Measurements from ENCODE around the gene TSBP1. TPM values are rescaled to one million over a fixed set of nuclear protein-coding genes. Genes with fewer than 3 reads are reported as not detected.

The TSBP1 gene
- total and polyA plus RNA-seq, 4 experiments from 2014 or later: not detected

GRCh38 chr6:32406857-32407256 lies 35.2 kb upstream of the TSBP1 start, which contains the start of gene BTNL2:
Gene BTNL2 (minus strand): TSS chr6:32407181. CDS start chr6:32407123, 58 bp downstream.
- Histone ChIP-seq H3K36me3 (ENCODE audit: insufficient read depth, low read length) (no peaks in the 10 kb centered on the region), H3K4me1 (ENCODE audit: insufficient read depth, low read length) (no peaks in the 10 kb centered on the region), H3K4me3 (ENCODE audit: low read length in 2 of 2) (no peak within 1 kb of the TSS), H3K27ac (ENCODE audit: low read depth, low read length) (no peak within 1 kb of the TSS), H3K9me3 (ENCODE audit: control insufficient read depth in 1 of 2, low read length in 2 of 2) (no peaks in the 10 kb centered on the region), H3K27me3 (ENCODE audit: insufficient read depth, low read length) (peaks cover 12% of the 10 kb centered on the region)
- ChIA-PET POLR2A (ENCODE audit: partially characterized antibody) (no interaction called here), CTCF (ENCODE audit: partially characterized antibody) (no interaction called here)
- no peak within 1 kb of the TSS for H3K4me3 Mint-ChIP-seq
- no peaks in the 10 kb centered on the region for H3K9me3 Mint-ChIP-seq
- intact Hi-C loops (cut with micrococcal nuclease): no loop called here
- H3K27ac Mint-ChIP-seq: no peak within 1 kb of the TSS
- H3K36me3 Mint-ChIP-seq: no peaks in the 10 kb centered on the region
- DNase-seq: no peak
- H3K27me3 Mint-ChIP-seq: peaks cover 31 to 44% of the 10 kb centered on the region in 2 donors
- H3K4me1 Mint-ChIP-seq: no peaks in the 10 kb centered on the region

GRCh38 chr6:32406197-32406596 lies 34.5 kb upstream of the TSBP1 start:
- no peak overlapping the region for H3K4me3 ChIP-seq (ENCODE audit: low read length in 2 of 2)
- no peak overlapping the region for H3K27ac ChIP-seq (ENCODE audit: low read depth, low read length)
- H3K4me1 Mint-ChIP-seq: no peaks in the 10 kb centered on the region
- CTCF ChIA-PET (ENCODE audit: partially characterized antibody): no interaction called here
- no peaks in the 10 kb centered on the region for H3K4me1 ChIP-seq (ENCODE audit: insufficient read depth, low read length)
- no peaks in the 10 kb centered on the region for H3K9me3 ChIP-seq (ENCODE audit: control insufficient read depth in 1 of 2, low read length in 2 of 2)
- H3K27me3 Mint-ChIP-seq: peaks cover 34 to 45% of the 10 kb centered on the region in 2 donors
- no peak overlapping the region for H3K27ac Mint-ChIP-seq
- no peaks in the 10 kb centered on the region for H3K36me3 ChIP-seq (ENCODE audit: insufficient read depth, low read length)
- DNase-seq: no peak
- H3K27me3 ChIP-seq (ENCODE audit: insufficient read depth, low read length): peaks cover 12% of the 10 kb centered on the region
- POLR2A ChIA-PET (ENCODE audit: partially characterized antibody): no interaction called here
- intact Hi-C loops (cut with micrococcal nuclease): no loop called here
- no peaks in the 10 kb centered on the region for H3K36me3 Mint-ChIP-seq
- no peak overlapping the region for H3K4me3 Mint-ChIP-seq
- peaks cover 0 to 3% (median 0%) of the 10 kb centered on the region in 8 donors for H3K9me3 Mint-ChIP-seq

- Mint-ChIP-seq H3K27ac (no peak overlapping the region), H3K9me3 (peaks cover 0 to 4% (median 0%) of the 10 kb centered on the region in 8 donors), H3K4me3 (no peak overlapping the region), H3K27me3 (peaks cover 30 to 45% of the 10 kb centered on the region in 2 donors), H3K4me1 (no peaks in the 10 kb centered on the region), H3K36me3 (no peaks in the 10 kb centered on the region)
- intact Hi-C loops (cut with micrococcal nuclease): no loop called here
- DNase-seq: no peak
- H3K4me3 ChIP-seq (ENCODE audit: low read length in 2 of 2): no peak overlapping the region
- H3K27me3 ChIP-seq (ENCODE audit: insufficient read depth, low read length): peaks cover 12% of the 10 kb centered on the region
- no peaks in the 10 kb centered on the region for H3K36me3 ChIP-seq (ENCODE audit: insufficient read depth, low read length)
- no peaks in the 10 kb centered on the region for H3K4me1 ChIP-seq (ENCODE audit: insufficient read depth, low read length)
- POLR2A ChIA-PET (ENCODE audit: partially characterized antibody): no interaction called here
- H3K9me3 ChIP-seq (ENCODE audit: control insufficient read depth in 1 of 2, low read length in 2 of 2): no peaks in the 10 kb centered on the region
- no peak overlapping the region for H3K27ac ChIP-seq (ENCODE audit: low read depth, low read length)
- CTCF ChIA-PET (ENCODE audit: partially characterized antibody): interaction anchor here (0.9 to 5.4 kb wide), 3 partner anchors 8 to 381 kb away, joined by 3 to 41 read pairs (median 8); no protein-coding TSS in a partner anchor
Observed at GRCh38 chr6:32405656-32406055, 34.0 kb upstream of the TSBP1 start.

GRCh38 chr6:32402812-32403211 lies 31.1 kb upstream of the TSBP1 start:
- H3K9me3 Mint-ChIP-seq: peaks cover 0 to 4% (median 0%) of the 10 kb centered on the region in 8 donors
- Histone ChIP-seq H3K27me3 (ENCODE audit: insufficient read depth, low read length) (peaks cover 11% of the 10 kb centered on the region), H3K9me3 (ENCODE audit: control insufficient read depth in 1 of 2, low read length in 2 of 2) (no peaks in the 10 kb centered on the region), H3K4me3 (ENCODE audit: low read length in 2 of 2) (no peak overlapping the region), H3K27ac (ENCODE audit: low read depth, low read length) (no peak overlapping the region), H3K36me3 (ENCODE audit: insufficient read depth, low read length) (no peaks in the 10 kb centered on the region), H3K4me1 (ENCODE audit: insufficient read depth, low read length) (no peaks in the 10 kb centered on the region)
- intact Hi-C loops (cut with micrococcal nuclease): no loop called here
- no peaks in the 10 kb centered on the region for H3K4me1 Mint-ChIP-seq
- CTCF ChIA-PET (ENCODE audit: partially characterized antibody): interaction anchor here (5.4 kb wide), 1 partner anchor 11 kb away, joined by 41 read pairs; no protein-coding TSS in a partner anchor
- DNase-seq: no peak
- POLR2A ChIA-PET (ENCODE audit: partially characterized antibody): no interaction called here
- no peaks in the 10 kb centered on the region for H3K36me3 Mint-ChIP-seq
- no peak overlapping the region for H3K27ac Mint-ChIP-seq
- H3K27me3 Mint-ChIP-seq: peaks cover 34 to 43% of the 10 kb centered on the region in 2 donors
- no peak overlapping the region for H3K4me3 Mint-ChIP-seq

- Mint-ChIP-seq H3K9me3 (peaks cover 0 to 4% (median 0%) of the 10 kb centered on the region in 8 donors), H3K4me1 (no peaks in the 10 kb centered on the region), H3K4me3 (no peak overlapping the region), H3K27me3 (peaks cover 27 to 31% of the 10 kb centered on the region in 2 donors), H3K36me3 (no peaks in the 10 kb centered on the region), H3K27ac (no peak overlapping the region)
- Histone ChIP-seq H3K27ac (ENCODE audit: low read depth, low read length) (no peak overlapping the region), H3K4me1 (ENCODE audit: insufficient read depth, low read length) (no peaks in the 10 kb centered on the region), H3K4me3 (ENCODE audit: low read length in 2 of 2) (no peak overlapping the region), H3K36me3 (ENCODE audit: insufficient read depth, low read length) (no peaks in the 10 kb centered on the region), H3K27me3 (ENCODE audit: insufficient read depth, low read length) (peaks cover 8% of the 10 kb centered on the region), H3K9me3 (ENCODE audit: control insufficient read depth in 1 of 2, low read length in 2 of 2) (no peaks in the 10 kb centered on the region)
- intact Hi-C loops (cut with micrococcal nuclease): no loop called here
- DNase-seq: no peak
- CTCF ChIA-PET (ENCODE audit: partially characterized antibody): interaction anchor here (1.0 to 5.4 kb wide), 2 partner anchors 9 to 12 kb away, joined by 5 to 41 read pairs; no protein-coding TSS in a partner anchor
- POLR2A ChIA-PET (ENCODE audit: partially characterized antibody): no interaction called here
Observed at GRCh38 chr6:32401284-32401963, 29.7 kb upstream of the TSBP1 start.

GRCh38 chr6:32397252-32397920 lies 25.7 kb upstream of the TSBP1 start:
- peak overlapping the region in 1 of 7 donors; percentile 30 for H3K27ac Mint-ChIP-seq
- peaks cover 0 to 4% (median 0%) of the 10 kb centered on the region in 8 donors for H3K9me3 Mint-ChIP-seq
- no peak overlapping the region for H3K4me3 ChIP-seq (ENCODE audit: low read length in 2 of 2)
- no peaks in the 10 kb centered on the region for H3K36me3 Mint-ChIP-seq
- POLR2A ChIA-PET (ENCODE audit: partially characterized antibody): no interaction called here
- no peak overlapping the region for H3K27ac ChIP-seq (ENCODE audit: low read depth, low read length)
- H3K4me1 Mint-ChIP-seq: no peaks in the 10 kb centered on the region
- H3K27me3 Mint-ChIP-seq: peaks cover 13 to 21% of the 10 kb centered on the region in 2 donors
- intact Hi-C loops (cut with micrococcal nuclease): no loop called here
- no peak overlapping the region for H3K4me3 Mint-ChIP-seq
- CTCF ChIA-PET (ENCODE audit: partially characterized antibody): no interaction called here
- DNase-seq: no peak
- H3K9me3 ChIP-seq (ENCODE audit: control insufficient read depth in 1 of 2, low read length in 2 of 2): no peaks in the 10 kb centered on the region
- H3K36me3 ChIP-seq (ENCODE audit: insufficient read depth, low read length): no peaks in the 10 kb centered on the region
- H3K27me3 ChIP-seq (ENCODE audit: insufficient read depth, low read length): no peaks in the 10 kb centered on the region
- H3K4me1 ChIP-seq (ENCODE audit: insufficient read depth, low read length): no peaks in the 10 kb centered on the region

GRCh38 chr6:32396028-32396427 lies 24.3 kb upstream of the TSBP1 start:
- H3K4me1 ChIP-seq (ENCODE audit: insufficient read depth, low read length): no peaks in the 10 kb centered on the region
- Mint-ChIP-seq H3K27me3 (peaks cover 11 to 20% of the 10 kb centered on the region in 2 donors), H3K36me3 (no peaks in the 10 kb centered on the region), H3K9me3 (peaks cover 0 to 3% (median 0%) of the 10 kb centered on the region in 8 donors), H3K4me1 (no peaks in the 10 kb centered on the region), H3K27ac (no peak overlapping the region), H3K4me3 (no peak overlapping the region)
- no peaks in the 10 kb centered on the region for H3K36me3 ChIP-seq (ENCODE audit: insufficient read depth, low read length)
- ChIA-PET POLR2A (ENCODE audit: partially characterized antibody) (no interaction called here), CTCF (ENCODE audit: partially characterized antibody) (no interaction called here)
- no peaks in the 10 kb centered on the region for H3K9me3 ChIP-seq (ENCODE audit: control insufficient read depth in 1 of 2, low read length in 2 of 2)
- no peak overlapping the region for H3K4me3 ChIP-seq (ENCODE audit: low read length in 2 of 2)
- no peaks in the 10 kb centered on the region for H3K27me3 ChIP-seq (ENCODE audit: insufficient read depth, low read length)
- intact Hi-C loops (cut with micrococcal nuclease): no loop called here
- H3K27ac ChIP-seq (ENCODE audit: low read depth, low read length): no peak overlapping the region
- no peak for DNase-seq

Data from CD4-positive, alpha-beta memory T cell (primary cell).